GM12891 (cell line): Measurements from ENCODE around the gene ANO7.

Experiments used
- POLR2A ChIP-seq: IDR thresholded peaks from 2 replicates; pipeline ENCODE4 v1.6.1; 2011; ENCODE audit warnings: low read depth, low read length, control low read depth
- POLR2AphosphoS5 ChIP-seq: IDR thresholded peaks from 2 replicates; pipeline ENCODE4 v1.6.1; 2011; ENCODE audit warnings: low read depth, low read length, control low read depth
- SPI1 ChIP-seq: IDR thresholded peaks from 2 replicates; pipeline ENCODE4 v1.6.1; 2011; ENCODE audit warnings: low read depth, low read length, control low read depth
- TAF1 ChIP-seq: IDR thresholded peaks from 2 replicates; pipeline ENCODE4 v1.6.1; 2011; ENCODE audit warnings: low read depth, low read length, control low read depth

GRCh38 chr2:241194811-241195210, 6.3 kb downstream of the ANO7 start:
- no peak for TF ChIP-seq POLR2A
- TF ChIP-seq TAF1: no peak
- TF ChIP-seq SPI1: no peak
- TF ChIP-seq POLR2AphosphoS5: no peak
